ENCODE results near the gene UFC1. TPM values are rescaled to one million over a fixed set of nuclear protein-coding genes. Genes with fewer than 3 reads are reported as not detected.
A peak's percentile ranks its signal among the peaks of the same experiment; 100 is the strongest.

UFC1 gene
- total and polyA plus RNA-seq, 2 of the 13 experiments (the other 11 are each of a cell fraction or from before 2014, with no cell fraction given), result 72.8 to 85.2 TPM

GRCh38 chr1:161132410-161133219 is 21.2 kb upstream of the UFC1 start, which contains the start of gene DEDD (continued):
- TF ChIP-seq ZFX (CRISPR knock-in tag; IDR thresholded peaks at IDR 0.05; ENCODE audit: low read depth), result peak; percentile 73
- TF ChIP-seq EED (CRISPR knock-in tag; IDR thresholded peaks at IDR 0.05), result 0 out of 2 replicates have a peak, but pooled peaks have one; percentile 44
- 0 out of 2 replicates have a peak, but pooled peaks have one; percentile 34 for TF ChIP-seq ATF6 (CRISPR knock-in tag; conservative IDR thresholded peaks at IDR 0.05)
- peak; percentile 68 for TF ChIP-seq SKI (IDR thresholded peaks at IDR 0.05; ENCODE audit: partially characterized antibody)
- TF ChIP-seq ZFY (CRISPR knock-in tag; IDR thresholded peaks at IDR 0.05), result peak; percentile 85
- peak; percentile 34; the same call in 1 of the 3 replicates for TF ChIP-seq MXI1 (IDR thresholded peaks at IDR 0.05; ENCODE audit: borderline replicate concordance, low read depth, low read length)
- no peak for TF ChIP-seq JUND (CRISPR knock-in tag; IDR thresholded peaks at IDR 0.05)
- TF ChIP-seq, protein P1, sequence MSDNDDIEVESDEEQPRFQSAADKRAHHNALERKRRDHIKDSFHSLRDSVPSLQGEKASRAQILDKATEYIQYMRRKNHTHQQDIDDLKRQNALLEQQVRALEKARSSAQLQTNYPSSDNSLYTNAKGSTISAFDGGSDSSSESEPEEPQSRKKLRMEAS (IDR thresholded peaks at IDR 0.05), result peak; percentile 40
- TF ChIP-seq NFRKB (IDR thresholded peaks at IDR 0.05), result peak; percentile 53
- TF ChIP-seq, protein P2, sequence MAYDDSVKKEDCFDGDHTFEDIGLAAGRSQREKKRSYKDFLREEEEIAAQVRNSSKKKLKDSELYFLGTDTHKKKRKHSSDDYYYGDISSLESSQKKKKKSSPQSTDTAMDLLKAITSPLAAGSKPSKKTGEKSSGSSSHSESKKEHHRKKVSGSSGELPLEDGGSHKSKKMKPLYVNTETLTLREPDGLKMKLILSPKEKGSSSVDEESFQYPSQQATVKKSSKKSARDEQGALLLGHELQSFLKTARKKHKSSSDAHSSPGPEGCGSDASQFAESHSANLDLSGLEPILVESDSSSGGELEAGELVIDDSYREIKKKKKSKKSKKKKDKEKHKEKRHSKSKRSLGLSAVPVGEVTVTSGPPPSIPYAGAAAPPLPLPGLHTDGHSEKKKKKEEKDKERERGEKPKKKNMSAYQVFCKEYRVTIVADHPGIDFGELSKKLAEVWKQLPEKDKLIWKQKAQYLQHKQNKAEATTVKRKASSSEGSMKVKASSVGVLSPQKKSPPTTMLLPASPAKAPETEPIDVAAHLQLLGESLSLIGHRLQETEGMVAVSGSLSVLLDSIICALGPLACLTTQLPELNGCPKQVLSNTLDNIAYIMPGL (CRISPR knock-in tag; IDR thresholded peaks at IDR 0.05; ENCODE audit: borderline replicate concordance in 1 of 2, low read depth in 1 of 2), result peak in 1 of 2 experiments; percentile 54; a peak in 2 of 4 replicates
- TF ChIP-seq ZNF687 (CRISPR knock-in tag; IDR thresholded peaks at IDR 0.05), result peak; percentile 78
- TF ChIP-seq, protein P3, sequence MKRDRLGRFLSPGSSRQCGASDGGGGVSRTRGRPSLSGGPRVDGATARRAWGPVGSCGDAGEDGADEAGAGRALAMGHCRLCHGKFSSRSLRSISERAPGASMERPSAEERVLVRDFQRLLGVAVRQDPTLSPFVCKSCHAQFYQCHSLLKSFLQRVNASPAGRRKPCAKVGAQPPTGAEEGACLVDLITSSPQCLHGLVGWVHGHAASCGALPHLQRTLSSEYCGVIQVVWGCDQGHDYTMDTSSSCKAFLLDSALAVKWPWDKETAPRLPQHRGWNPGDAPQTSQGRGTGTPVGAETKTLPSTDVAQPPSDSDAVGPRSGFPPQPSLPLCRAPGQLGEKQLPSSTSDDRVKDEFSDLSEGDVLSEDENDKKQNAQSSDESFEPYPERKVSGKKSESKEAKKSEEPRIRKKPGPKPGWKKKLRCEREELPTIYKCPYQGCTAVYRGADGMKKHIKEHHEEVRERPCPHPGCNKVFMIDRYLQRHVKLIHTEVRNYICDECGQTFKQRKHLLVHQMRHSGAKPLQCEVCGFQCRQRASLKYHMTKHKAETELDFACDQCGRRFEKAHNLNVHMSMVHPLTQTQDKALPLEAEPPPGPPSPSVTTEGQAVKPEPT (CRISPR knock-in tag; IDR thresholded peaks at IDR 0.05; ENCODE audit: low read depth), result 0 out of 2 replicates have a peak, but pooled peaks have one; percentile 16
- TF ChIP-seq, protein P4, sequence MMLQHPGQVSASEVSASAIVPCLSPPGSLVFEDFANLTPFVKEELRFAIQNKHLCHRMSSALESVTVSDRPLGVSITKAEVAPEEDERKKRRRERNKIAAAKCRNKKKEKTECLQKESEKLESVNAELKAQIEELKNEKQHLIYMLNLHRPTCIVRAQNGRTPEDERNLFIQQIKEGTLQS (CRISPR knock-in tag; IDR thresholded peaks at IDR 0.05), result peak; percentile 37; the same call in 1 of the 2 replicates
- peak; percentile 75 for TF ChIP-seq ELF1 (CRISPR knock-in tag; IDR thresholded peaks at IDR 0.05)
- no peak for TF ChIP-seq ZNF674 (CRISPR knock-in tag; IDR thresholded peaks at IDR 0.05; ENCODE audit: low read depth)
- peak; percentile 69; the same call in 1 of the 2 replicates for TF ChIP-seq TFAP4 (IDR thresholded peaks at IDR 0.05; ENCODE audit: borderline replicate concordance, low read depth)

Data from HepG2 (cell line).